HCT116 (cell line): Measurements from ENCODE around the gene ADCY6. TPM values are rescaled to one million over a fixed set of nuclear protein-coding genes. Genes with fewer than 3 reads are reported as not detected.
"Not testable (repeated sequence)": the region's sequence is repeated elsewhere in the genome, so short reads cannot be mapped to it uniquely, and the experiment has no call there.

ENCODE experiments used
- ATAC-seq: fragments of 200-7000 bp; cut with Tn5 transposase; 2 replicates; pipeline ENCODE4 v1.9.1; 2020; ENCODE audit warnings: mild to moderate bottlenecking, moderate library complexity
- BruUV-seq: library from RNA; stranded (reverse); fragments of 400-500 nt; replicated peaks from 2 replicates; lab custom pipeline; 2021; lab: Mats Ljungman, UMichigan
- CTCF ChIA-PET: fragments of 300-600 bp; sonication (Branson Sonifier 250); formaldehyde crosslinking; loops from one replicate; lab custom pipeline; 2021; ENCODE audit warnings: antibody characterized with exemption; lab: Charles Lee
- POLR2A ChIA-PET: fragments of 300-600, 350-600 bp; sonication (Branson Sonifier 250); formaldehyde crosslinking; loops from one replicate; lab custom pipeline; 2021; ENCODE audit warnings: antibody characterized with exemption; lab: Charles Lee
- RAD21 ChIA-PET, 2 experiments: fragments of 300-600 bp; sonication (Branson Sonifier 250); formaldehyde crosslinking; loops; one replicate each; lab custom pipeline; 2023; ENCODE audit warnings: low total read pairs in 2 of 2; ENCODE audit not compliant: uncharacterized antibody in 2 of 2, unreplicated experiment in 2 of 2, low non-redundant PET in 1 of 2; lab: Charles Lee
- DNase-seq: peaks from one replicate; pipeline ENCODE4 v3.0.0-alpha.2; 2010; ENCODE audit warnings: low read depth, low spot score
- H2AFZ ChIP-seq: fragments of 200-600 bp; shearing (Covaris generic), sonication (generic); 2 replicates; pipeline ENCODE4 v1.6.1; 2017; ENCODE audit warnings: low read depth, mixed run types, mixed read lengths, antibody characterized with exemption, low read length; ENCODE audit not compliant: poor library complexity, severe bottlenecking
- H3K27ac ChIP-seq: 2 replicates; pipeline ENCODE4 v1.5.1; 2012; ENCODE audit warnings: low read depth, low read length
- H3K27me3 ChIP-seq: fragments of 200-600 bp; sonication (generic); 2 replicates; pipeline ENCODE4 v1.6.1; 2016; ENCODE audit warnings: mixed run types, low read length, mixed read lengths; ENCODE audit not compliant: insufficient read depth
- H3K36me3 ChIP-seq, 2 experiments: fragments of 200-500 bp in 1 of 2; fragments of 200-600 bp in 1 of 2; sonication (Bioruptor generic) in 1 of 2; sonication (generic) in 1 of 2; 2 replicates each; pipeline versions ENCODE4 v1.5.1 to v1.6.1; 2014 to 2016; ENCODE audit warnings: low read length in 2 of 2, inconsistent platforms in 1 of 2, mixed read lengths in 1 of 2, mixed run types in 1 of 2; ENCODE audit not compliant: insufficient read depth in 2 of 2, control insufficient read depth in 1 of 2
- H3K4me1 ChIP-seq, 2 experiments: fragments of 200-600 bp in 1 of 2; sonication (generic) in 1 of 2; 2 replicates each; pipeline versions ENCODE4 v1.5.1 to v1.6.1; 2012 to 2017; ENCODE audit warnings: low read length in 2 of 2, inconsistent platforms in 1 of 2, mild to moderate bottlenecking in 1 of 2, mixed read lengths in 1 of 2, mixed run types in 1 of 2, moderate library complexity in 1 of 2; ENCODE audit not compliant: insufficient read depth in 2 of 2, control insufficient read depth in 1 of 2
- H3K4me2 ChIP-seq: fragments of 200-600 bp; sonication (generic); 2 replicates; pipeline ENCODE4 v1.6.1; 2017; ENCODE audit warnings: mixed run types, low read length, mixed read lengths
- H3K4me3 ChIP-seq, 2 experiments: fragments of 200-600 bp in 1 of 2; sonication (generic) in 1 of 2; replicated peaks in 1 of 2; 2 replicates each; pipeline ENCODE4 v1.5.1; 2011 to 2016; ENCODE audit warnings: low read length in 2 of 2, control low read depth in 1 of 2, low read depth in 1 of 2, mild to moderate bottlenecking in 1 of 2, mixed read lengths in 1 of 2, mixed run types in 1 of 2
- H3K79me2 ChIP-seq: fragments of 200-600 bp; sonication (generic); 2 replicates; pipeline ENCODE4 v1.6.1; 2017; ENCODE audit warnings: mild to moderate bottlenecking, mixed run types, low read length, moderate library complexity, mixed read lengths; ENCODE audit not compliant: insufficient read depth
- H3K9ac ChIP-seq: fragments of 200-600 bp; sonication (generic); 2 replicates; pipeline ENCODE4 v1.6.1; 2016; ENCODE audit warnings: low read length, mixed read lengths
- H3K9me2 ChIP-seq: fragments of 200-600 bp; sonication (generic), shearing (Covaris generic); 2 replicates; pipeline ENCODE4 v1.6.1; 2017; ENCODE audit warnings: mixed run types, mild to moderate bottlenecking, moderate library complexity; ENCODE audit not compliant: insufficient read depth
- H3K9me3 ChIP-seq, 2 experiments: fragments of 200-500 bp in 1 of 2; fragments of 200-600 bp in 1 of 2; sonication (Bioruptor generic) in 1 of 2; sonication (generic) in 1 of 2; 2 replicates each; pipeline ENCODE4 v1.6.1; 2014 to 2017; ENCODE audit warnings: low read length in 2 of 2, mixed read lengths in 2 of 2, inconsistent platforms in 1 of 2, low read depth in 1 of 2, mild to moderate bottlenecking in 1 of 2, mixed run types in 1 of 2, moderate library complexity in 1 of 2; ENCODE audit not compliant: control insufficient read depth in 1 of 2, insufficient read depth in 1 of 2
- H4K20me1 ChIP-seq: fragments of 200-600 bp; sonication (generic), shearing (Covaris generic); 2 replicates; pipeline ENCODE4 v1.6.1; 2017; ENCODE audit warnings: mixed run types, mild to moderate bottlenecking, moderate library complexity; ENCODE audit not compliant: insufficient read depth
- intact Hi-C: fragments of 100-400 bp; cut with micrococcal nuclease; formaldehyde crosslinking; loops from 2 replicates; pipeline ENCODE4 v1.10.0; 2022
- total RNA-seq: library from RNA; stranded (reverse); gene quantifications from one replicate; pipeline ENCODE4 v1.2.1, GENCODE V29; 2021; ENCODE audit not compliant: unreplicated experiment

ADCY6 gene
- total RNA-seq, 1 experiment from 2014 or later, result 24.9 TPM

- BruUV-seq, DNase-seq, CTCF ChIA-PET, POLR2A ChIA-PET, H3K4me1 ChIP-seq, RAD21 ChIA-PET, H3K79me2 ChIP-seq, H3K4me2 ChIP-seq, H3K27ac ChIP-seq, H3K9me2 ChIP-seq, intact Hi-C loops, H2AFZ ChIP-seq, H4K20me1 ChIP-seq, H3K27me3 ChIP-seq, H3K36me3 ChIP-seq, ATAC-seq, H3K9me3 ChIP-seq, H3K9ac ChIP-seq, H3K4me3 ChIP-seq: not testable (repeated sequence)
Measured at GRCh38 chr12:48720737-48721136, 68.2 kb downstream of the ADCY6 start.

DNA sequence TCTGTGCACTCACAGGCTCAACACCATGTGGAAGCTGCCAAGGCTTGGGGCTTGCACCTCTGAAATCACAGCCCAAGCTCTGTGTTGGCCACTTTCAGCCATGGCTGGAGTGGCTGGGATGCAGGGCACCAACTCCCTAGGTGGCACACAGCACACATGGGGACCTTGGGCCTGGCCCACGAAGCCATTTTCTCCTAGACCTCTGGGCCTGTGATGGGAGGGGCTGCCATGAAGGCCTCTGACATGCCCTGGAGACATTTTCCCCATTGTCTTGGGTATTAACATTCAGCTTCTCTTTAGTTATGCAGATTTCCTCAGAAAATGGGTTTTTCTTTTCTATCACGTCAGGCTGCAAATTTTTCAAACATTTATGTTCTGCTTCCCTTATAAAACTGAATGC, 68.7 kb downstream of the ADCY6 start:
- ATAC-seq, H3K4me2 ChIP-seq, H3K4me3 ChIP-seq, intact Hi-C loops, H3K9me2 ChIP-seq, H3K9me3 ChIP-seq, H3K27me3 ChIP-seq, DNase-seq, H3K27ac ChIP-seq, RAD21 ChIA-PET, H4K20me1 ChIP-seq, CTCF ChIA-PET, POLR2A ChIA-PET, H2AFZ ChIP-seq, H3K36me3 ChIP-seq, BruUV-seq, H3K9ac ChIP-seq: not testable (repeated sequence)
- peaks cover under 1 to 10% of the 10 kb centered on the region in 2 experiments; a peak in 3 of 4 replicates for H3K4me1 ChIP-seq
- peaks cover 13% of the 10 kb centered on the region for H3K79me2 ChIP-seq

DNA sequence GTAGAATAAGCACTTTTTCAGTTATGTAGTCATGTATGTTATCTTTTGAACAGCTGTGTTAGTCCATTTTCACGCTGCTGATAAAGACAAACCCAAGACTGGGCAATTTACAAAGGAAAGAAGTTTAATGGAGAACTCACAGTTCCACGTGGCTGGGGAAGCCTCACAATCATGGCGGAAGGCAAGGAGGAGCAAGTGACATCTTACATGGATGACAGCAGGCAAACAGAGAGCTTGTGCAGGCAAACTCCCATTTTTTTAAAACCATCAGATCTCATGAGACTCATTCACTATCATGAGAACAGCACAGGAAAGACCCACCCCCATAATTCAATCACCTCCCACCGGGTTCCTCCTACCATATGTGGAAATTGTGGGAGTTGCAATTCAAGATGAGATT, 69.9 kb downstream of the ADCY6 start:
- Histone ChIP-seq H3K4me1 (peaks cover 4 to 20% of the 10 kb centered on the region in 2 experiments; a peak in 3 of 4 replicates), H3K79me2 (peaks cover 25% of the 10 kb centered on the region), H3K36me3 (peaks cover 2 to 10% of the 10 kb centered on the region in 2 experiments; a peak in 3 of 4 replicates)
- H3K27ac ChIP-seq, H3K27me3 ChIP-seq, RAD21 ChIA-PET, H4K20me1 ChIP-seq, H3K9me2 ChIP-seq, intact Hi-C loops, ATAC-seq, DNase-seq, H3K9ac ChIP-seq, H2AFZ ChIP-seq, POLR2A ChIA-PET, H3K9me3 ChIP-seq, H3K4me3 ChIP-seq, H3K4me2 ChIP-seq, BruUV-seq: not testable (repeated sequence)
- CTCF ChIA-PET, result interaction anchor here (0.7 kb wide), 1 partner anchor 35 kb away, joined by 3 read pairs; no protein-coding TSS in a partner anchor
